Vagina (tissue), 2 donors: ENCODE results near the gene PDE7B. TPM values are rescaled to one million over a fixed set of nuclear protein-coding genes. Genes with fewer than 3 reads are reported as not detected.

Experiments
- DNase-seq, 2 donors: peaks; one replicate each; pipeline ENCODE4 v3.0.0-alpha.2; 2017; ENCODE audit errors: extremely low spot score in 2 of 2
- H3K27ac ChIP-seq: fragments of 200-600 bp; sonication (generic); one replicate; pipeline ENCODE4 v1.5.1; 2019
- H3K27me3 ChIP-seq: fragments of 200-600 bp; sonication (generic); one replicate; pipeline ENCODE4 v1.5.1; 2019
- H3K36me3 ChIP-seq, 2 donors: fragments of 200-600 bp; sonication (generic); one replicate each; pipeline ENCODE4 v1.5.1; 2017 to 2019
- H3K4me1 ChIP-seq: fragments of 200-600 bp; sonication (generic); one replicate; pipeline ENCODE4 v1.5.1; 2019
- H3K4me3 ChIP-seq, 2 donors: fragments of 200-600 bp; sonication (generic); 1 replicate in 1 of 2; 2 replicates in 1 of 2; pipeline ENCODE4 v1.5.1; 2016 to 2019
- H3K9me3 ChIP-seq: fragments of 200-600 bp; sonication (generic); one replicate; pipeline ENCODE4 v1.5.1; 2019
- POLR2A ChIP-seq, 2 donors: fragments of 450-650 bp; IDR thresholded peaks; one replicate each; pipeline ENCODE4 v1.6.1; 2017; ENCODE audit warnings: antibody characterized with exemption in 2 of 2, mild to moderate bottlenecking in 2 of 2, moderate library complexity in 2 of 2
- POLR2AphosphoS5 ChIP-seq, 2 donors: sonication (generic); formaldehyde crosslinking; IDR thresholded peaks; one replicate each; pipeline ENCODE4 v1.9.0; 2017; ENCODE audit warnings: antibody characterized with exemption in 2 of 2, mild to moderate bottlenecking in 2 of 2, low read depth in 1 of 2; ENCODE audit not compliant: insufficient read depth in 1 of 2
- intact Hi-C: fragments of 100-400 bp; cut with DNase I; formaldehyde crosslinking; loops from one replicate; pipeline ENCODE4 v1.15.1; 2023
- total RNA-seq: library from RNA; depleted of rRNA; stranded (reverse); fragments of >200 nt; gene quantifications from one replicate; pipeline ENCODE4 v1.2.3, GENCODE V29; 2016
- TF ChIP-seq, protein P1 (sequence below), 3 experiments: fragments of 450-650 bp in 2 of 3; fragments of 200-600 bp in 1 of 3; sonication (generic) in 1 of 3; IDR thresholded peaks; one replicate each; pipeline ENCODE4 v1.5.1; 2017 to 2019; ENCODE audit warnings: antibody characterized with exemption in 3 of 3, mild to moderate bottlenecking in 2 of 3, moderate library complexity in 2 of 3

The PDE7B gene
- total RNA-seq = 6.9 TPM

DNA sequence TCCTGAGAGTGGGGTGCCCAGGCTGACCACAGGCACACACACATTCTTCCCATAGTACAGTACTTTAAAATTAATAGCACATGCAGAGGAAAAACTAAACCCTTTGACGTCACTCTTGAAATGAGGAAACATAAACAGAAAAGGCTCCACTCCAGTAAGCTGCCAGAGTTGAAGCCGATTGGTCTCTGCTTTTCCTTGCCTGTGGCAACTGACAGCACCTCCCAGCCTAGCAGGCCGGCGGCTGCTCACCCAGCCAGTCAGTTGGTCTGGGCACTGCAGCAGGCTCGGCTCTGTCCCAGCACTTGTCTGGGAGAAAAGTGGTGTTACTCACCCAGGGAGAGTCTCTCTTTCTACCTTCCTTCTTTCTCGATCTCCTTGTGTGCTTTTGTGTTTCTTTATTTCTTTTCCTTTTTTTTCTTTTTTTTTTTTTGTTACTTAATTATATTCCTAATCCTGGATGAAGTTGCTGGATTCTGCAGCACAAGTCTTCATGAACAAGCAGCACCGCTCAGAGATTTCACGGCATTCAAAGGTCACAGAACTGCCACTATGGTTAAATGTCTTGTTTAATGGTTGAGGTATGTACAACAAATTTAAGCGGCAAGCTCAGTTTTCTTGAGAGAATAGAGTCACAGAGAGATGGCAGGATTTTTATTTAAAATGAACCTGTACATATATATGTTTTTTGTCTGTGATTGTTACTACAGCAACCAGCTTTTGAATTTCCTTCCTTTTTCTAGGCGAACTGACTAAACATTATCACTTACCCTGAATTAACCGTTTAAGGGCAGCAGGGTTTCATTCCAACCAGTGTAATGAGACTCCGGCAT lies at the start of gene PDE7B:
TSS of gene PDE7B (plus strand) at position 260 of the 830 bp plus-strand sequence.
- H3K27ac ChIP-seq = peak within 1 kb of the TSS; percentile 34
- TF ChIP-seq POLR2A (IDR thresholded peaks at IDR 0.05) (peak in 1 of 2 donors; percentile 72), POLR2AphosphoS5 (IDR thresholded peaks at IDR 0.05; ENCODE audit: insufficient read depth in 1 of 2, low read depth in 1 of 2) (peak; percentile 59 to 89)
- TF ChIP-seq, protein P1, sequence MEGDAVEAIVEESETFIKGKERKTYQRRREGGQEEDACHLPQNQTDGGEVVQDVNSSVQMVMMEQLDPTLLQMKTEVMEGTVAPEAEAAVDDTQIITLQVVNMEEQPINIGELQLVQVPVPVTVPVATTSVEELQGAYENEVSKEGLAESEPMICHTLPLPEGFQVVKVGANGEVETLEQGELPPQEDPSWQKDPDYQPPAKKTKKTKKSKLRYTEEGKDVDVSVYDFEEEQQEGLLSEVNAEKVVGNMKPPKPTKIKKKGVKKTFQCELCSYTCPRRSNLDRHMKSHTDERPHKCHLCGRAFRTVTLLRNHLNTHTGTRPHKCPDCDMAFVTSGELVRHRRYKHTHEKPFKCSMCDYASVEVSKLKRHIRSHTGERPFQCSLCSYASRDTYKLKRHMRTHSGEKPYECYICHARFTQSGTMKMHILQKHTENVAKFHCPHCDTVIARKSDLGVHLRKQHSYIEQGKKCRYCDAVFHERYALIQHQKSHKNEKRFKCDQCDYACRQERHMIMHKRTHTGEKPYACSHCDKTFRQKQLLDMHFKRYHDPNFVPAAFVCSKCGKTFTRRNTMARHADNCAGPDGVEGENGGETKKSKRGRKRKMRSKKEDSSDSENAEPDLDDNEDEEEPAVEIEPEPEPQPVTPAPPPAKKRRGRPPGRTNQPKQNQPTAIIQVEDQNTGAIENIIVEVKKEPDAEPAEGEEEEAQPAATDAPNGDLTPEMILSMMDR (IDR thresholded peaks at IDR 0.05) = no peak
- no peaks in the 10 kb centered on the region for H3K9me3 ChIP-seq
- intact Hi-C loops = no loop called here
- peak within 1 kb of the TSS; percentile 20 to 41 for H3K4me3 ChIP-seq
- H3K27me3 ChIP-seq = no peaks in the 10 kb centered on the region
- H3K36me3 ChIP-seq = no peaks in the 10 kb centered on the region
- H3K4me1 ChIP-seq = peaks cover 10% of the 10 kb centered on the region
- DNase-seq = no peak

DNA sequence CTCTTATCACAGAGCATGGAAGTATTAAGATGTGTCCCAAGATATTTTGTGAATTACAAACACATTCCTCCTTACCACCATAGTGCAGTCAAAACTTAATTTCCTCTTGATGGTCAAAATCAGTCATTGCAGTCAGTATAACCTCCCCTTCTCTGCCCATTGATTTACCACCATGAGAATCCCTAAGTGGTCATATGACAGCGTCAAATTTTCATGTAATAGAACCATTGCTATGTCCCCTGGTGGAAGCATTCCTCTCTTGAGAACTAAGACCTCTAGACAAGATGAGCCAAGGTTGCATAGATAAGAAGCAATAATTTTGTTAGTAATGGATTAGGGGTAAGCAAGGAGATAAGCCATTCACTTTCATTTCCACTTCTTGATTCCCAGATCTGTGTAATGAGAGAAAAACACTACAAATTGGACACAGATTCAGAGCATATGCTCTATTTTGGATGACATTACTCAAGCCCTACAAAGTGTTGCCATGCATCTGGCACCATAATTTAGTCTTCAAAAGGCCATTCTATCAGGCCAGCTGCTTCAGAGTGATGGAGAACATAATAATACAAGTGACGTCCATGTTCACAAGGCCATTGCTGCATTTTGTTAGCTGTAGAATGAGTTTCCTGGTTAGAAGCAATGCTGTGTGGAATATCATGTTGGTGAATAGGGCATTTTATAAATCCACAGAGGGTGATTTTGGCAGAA lies 49.6 kb upstream of the PDE7B start:
- no peaks in the 10 kb centered on the region for H3K4me1 ChIP-seq
- no peaks in the 10 kb centered on the region for H3K9me3 ChIP-seq
- H3K27ac ChIP-seq = no peak overlapping the region
- H3K27me3 ChIP-seq = no peaks in the 10 kb centered on the region
- no peak for DNase-seq
- intact Hi-C loops = no loop called here
- H3K36me3 ChIP-seq = no peaks in the 10 kb centered on the region
- TF ChIP-seq POLR2AphosphoS5 (IDR thresholded peaks at IDR 0.05; ENCODE audit: insufficient read depth in 1 of 2, low read depth in 1 of 2) (no peak), POLR2A (IDR thresholded peaks at IDR 0.05) (no peak)
- TF ChIP-seq, protein P1 (IDR thresholded peaks at IDR 0.05) = no peak
- H3K4me3 ChIP-seq = no peak overlapping the region

DNA sequence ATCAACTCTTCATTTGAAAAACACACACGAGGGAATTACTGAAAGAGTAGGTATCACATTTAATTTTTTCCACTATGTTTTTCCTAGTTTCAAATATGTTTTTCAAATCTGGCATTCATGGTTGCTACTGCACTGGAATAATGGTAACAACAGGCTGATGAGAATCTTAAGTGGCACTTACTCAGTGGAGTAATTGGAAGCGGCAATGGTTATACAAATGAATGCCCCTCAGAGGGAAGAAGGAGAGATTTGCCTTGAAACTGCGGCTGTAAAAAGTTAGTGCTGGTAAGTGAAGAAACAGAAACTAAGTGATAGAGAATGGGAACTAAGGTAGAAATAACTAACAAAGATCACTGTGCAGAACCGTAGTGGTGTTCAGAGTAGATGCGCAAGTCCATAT lies 41.0 kb upstream of the PDE7B start:
- Histone ChIP-seq H3K4me3 (no peak overlapping the region), H3K27me3 (no peaks in the 10 kb centered on the region), H3K27ac (no peak overlapping the region), H3K9me3 (no peaks in the 10 kb centered on the region), H3K36me3 (no peaks in the 10 kb centered on the region), H3K4me1 (no peaks in the 10 kb centered on the region)
- DNase-seq = no peak
- intact Hi-C loops = no loop called here
- TF ChIP-seq, protein P1 (IDR thresholded peaks at IDR 0.05) = no peak
- no peak for TF ChIP-seq POLR2A (IDR thresholded peaks at IDR 0.05)
- no peak for TF ChIP-seq POLR2AphosphoS5 (IDR thresholded peaks at IDR 0.05; ENCODE audit: insufficient read depth in 1 of 2, low read depth in 1 of 2)

DNA sequence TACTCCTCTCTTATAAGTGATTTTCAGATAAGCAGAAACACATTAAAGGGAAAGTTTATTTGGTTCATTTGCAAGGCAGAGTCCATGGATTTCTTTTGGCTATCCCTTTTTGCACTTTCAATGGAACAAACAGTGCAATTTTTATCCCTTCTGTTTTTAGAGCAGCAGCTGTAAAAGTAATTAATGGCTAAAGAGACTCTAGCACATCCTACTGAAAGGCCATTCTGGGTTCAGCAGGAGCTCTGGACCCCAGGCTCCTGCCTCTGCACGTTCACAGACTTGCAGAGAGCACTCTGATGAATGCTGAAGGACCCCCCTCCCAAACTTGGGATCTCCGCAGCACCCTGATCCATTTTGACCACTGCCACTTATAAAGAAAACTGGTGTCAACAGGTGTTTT lies 40.3 kb upstream of the PDE7B start:
- no peaks in the 10 kb centered on the region for H3K4me1 ChIP-seq
- H3K36me3 ChIP-seq = no peaks in the 10 kb centered on the region
- TF ChIP-seq, protein P1 (IDR thresholded peaks at IDR 0.05) = no peak
- TF ChIP-seq POLR2AphosphoS5 (IDR thresholded peaks at IDR 0.05; ENCODE audit: insufficient read depth in 1 of 2, low read depth in 1 of 2) (no peak), POLR2A (IDR thresholded peaks at IDR 0.05) (no peak)
- no peak overlapping the region for H3K4me3 ChIP-seq
- no peaks in the 10 kb centered on the region for H3K9me3 ChIP-seq
- no peak overlapping the region for H3K27ac ChIP-seq
- DNase-seq = no peak
- intact Hi-C loops = no loop called here
- no peaks in the 10 kb centered on the region for H3K27me3 ChIP-seq
